HEK293T (cell line): ENCODE measurements around the gene CCDC24.

Experiments
- ARNT ChIP-seq: fragments of 450-650 bp; IDR thresholded peaks from 2 replicates; pipeline ENCODE4 v1.6.1; 2017; ENCODE audit warnings: mild to moderate bottlenecking
- BHLHE40 ChIP-seq: fragments of 450-650 bp; IDR thresholded peaks from 2 replicates; pipeline ENCODE4 v1.6.1; 2016; ENCODE audit warnings: mild to moderate bottlenecking, moderate library complexity, borderline replicate concordance
- CTBP1 ChIP-seq: fragments of 450-650 bp; IDR thresholded peaks from 2 replicates; pipeline ENCODE4 v1.6.1; 2016; ENCODE audit warnings: borderline replicate concordance
- ELF4 ChIP-seq: fragments of 450-650 bp; IDR thresholded peaks from 2 replicates; pipeline ENCODE4 v1.6.1; 2017; ENCODE audit warnings: antibody characterized with exemption
- FOXA1 ChIP-seq: fragments of 450-650 bp; IDR thresholded peaks from 2 replicates; pipeline ENCODE4 v1.6.1; 2016; ENCODE audit warnings: mild to moderate bottlenecking
- FOXM1 ChIP-seq: fragments of 450-650 bp; IDR thresholded peaks from 2 replicates; pipeline ENCODE4 v1.6.1; 2017; ENCODE audit warnings: mild to moderate bottlenecking, borderline replicate concordance
- HDGF ChIP-seq: fragments of 450-650 bp; IDR thresholded peaks from 2 replicates; pipeline ENCODE4 v1.6.1; 2017; ENCODE audit warnings: antibody characterized with exemption, borderline replicate concordance
- L3MBTL2 ChIP-seq: fragments of 450-650 bp; conservative IDR thresholded peaks from 2 replicates; pipeline ENCODE4 v1.6.1; 2016; ENCODE audit warnings: mild to moderate bottlenecking
- NFRKB ChIP-seq: fragments of 450-650 bp; IDR thresholded peaks from 2 replicates; pipeline ENCODE4 v1.6.1; 2016; ENCODE audit warnings: mild to moderate bottlenecking, moderate library complexity
- SP1 ChIP-seq: fragments of 450-650 bp; IDR thresholded peaks from 2 replicates; pipeline ENCODE4 v1.6.1; 2017
- SUZ12 ChIP-seq: fragments of 450-650 bp; IDR thresholded peaks from 2 replicates; pipeline ENCODE4 v1.6.1; 2016; ENCODE audit warnings: mild to moderate bottlenecking
- TARDBP ChIP-seq: fragments of 450-650 bp; IDR thresholded peaks from 2 replicates; pipeline ENCODE4 v1.6.1; 2016
- TF ChIP-seq, protein P1 (sequence below): fragments of 450-650 bp; IDR thresholded peaks from 2 replicates; pipeline ENCODE4 v1.6.1; 2016

DNA sequence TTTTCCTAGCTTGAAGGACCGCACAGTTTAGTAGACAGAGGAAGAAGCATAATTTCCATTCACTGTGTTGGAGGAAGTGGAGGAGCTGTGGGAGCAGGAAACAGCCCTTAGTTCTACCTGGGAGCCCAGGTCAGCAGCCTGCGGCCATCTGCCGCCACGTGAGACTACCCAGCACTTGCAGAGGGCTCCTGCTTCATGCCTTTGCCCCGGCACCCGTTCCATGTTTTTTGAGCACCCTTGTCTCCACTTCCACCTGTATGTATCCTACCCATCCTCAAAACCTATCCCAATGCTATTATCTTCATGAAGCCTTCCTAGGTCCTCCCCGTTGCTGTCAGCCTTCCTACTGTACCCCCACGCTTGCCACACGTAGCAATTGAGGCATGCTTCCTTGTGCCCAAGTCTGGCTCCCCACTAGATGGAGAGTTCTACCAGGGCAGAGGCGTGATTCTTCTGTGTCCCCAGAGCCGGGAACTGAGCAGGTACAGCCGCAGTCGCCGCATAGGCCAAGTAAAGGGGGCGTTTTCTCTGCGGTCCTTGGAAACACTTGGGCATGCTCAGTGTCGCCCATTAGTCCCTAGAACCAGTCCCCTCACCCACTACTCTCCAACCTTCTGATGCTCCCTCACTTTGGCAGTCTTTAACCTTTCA lies 38.0 kb downstream of the CCDC24 start:
- TF ChIP-seq ELF4 (no peak), SP1 (no peak), FOXA1 (no peak), BHLHE40 (no peak), L3MBTL2 (no peak), HDGF (no peak), ARNT (no peak), SUZ12 (no peak), FOXM1 (no peak), NFRKB (no peak), TARDBP (no peak), CTBP1 (no peak)
- TF ChIP-seq, protein P1, sequence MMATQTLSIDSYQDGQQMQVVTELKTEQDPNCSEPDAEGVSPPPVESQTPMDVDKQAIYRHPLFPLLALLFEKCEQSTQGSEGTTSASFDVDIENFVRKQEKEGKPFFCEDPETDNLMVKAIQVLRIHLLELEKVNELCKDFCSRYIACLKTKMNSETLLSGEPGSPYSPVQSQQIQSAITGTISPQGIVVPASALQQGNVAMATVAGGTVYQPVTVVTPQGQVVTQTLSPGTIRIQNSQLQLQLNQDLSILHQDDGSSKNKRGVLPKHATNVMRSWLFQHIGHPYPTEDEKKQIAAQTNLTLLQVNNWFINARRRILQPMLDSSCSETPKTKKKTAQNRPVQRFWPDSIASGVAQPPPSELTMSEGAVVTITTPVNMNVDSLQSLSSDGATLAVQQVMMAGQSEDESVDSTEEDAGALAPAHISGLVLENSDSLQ: no peak
